Retinal pigment epithelial cell (primary cell): ENCODE results near the gene GPX3.

ENCODE experiments used
- DNase-seq: peaks from one replicate; pipeline ENCODE4 v3.0.0-alpha.2; 2010; ENCODE audit warnings: low read depth
- H3K4me3 ChIP-seq: 2 replicates; pipeline ENCODE4 v1.5.1; 2011; ENCODE audit warnings: mild to moderate bottlenecking, low read length, control low read depth, moderate library complexity
- TF ChIP-seq, protein P1 (sequence below): conservative IDR thresholded peaks from 2 replicates; pipeline ENCODE4 v1.5.1; 2011; ENCODE audit warnings: low read depth, low read length, control low read depth, inconsistent platforms

Gene GPX3

GRCh38 chr5:151051066-151051930 lies 30.9 kb downstream of the GPX3 start:
- no peak overlapping the region for H3K4me3 ChIP-seq
- DNase-seq, result peak; percentile 29
- TF ChIP-seq, protein P1, sequence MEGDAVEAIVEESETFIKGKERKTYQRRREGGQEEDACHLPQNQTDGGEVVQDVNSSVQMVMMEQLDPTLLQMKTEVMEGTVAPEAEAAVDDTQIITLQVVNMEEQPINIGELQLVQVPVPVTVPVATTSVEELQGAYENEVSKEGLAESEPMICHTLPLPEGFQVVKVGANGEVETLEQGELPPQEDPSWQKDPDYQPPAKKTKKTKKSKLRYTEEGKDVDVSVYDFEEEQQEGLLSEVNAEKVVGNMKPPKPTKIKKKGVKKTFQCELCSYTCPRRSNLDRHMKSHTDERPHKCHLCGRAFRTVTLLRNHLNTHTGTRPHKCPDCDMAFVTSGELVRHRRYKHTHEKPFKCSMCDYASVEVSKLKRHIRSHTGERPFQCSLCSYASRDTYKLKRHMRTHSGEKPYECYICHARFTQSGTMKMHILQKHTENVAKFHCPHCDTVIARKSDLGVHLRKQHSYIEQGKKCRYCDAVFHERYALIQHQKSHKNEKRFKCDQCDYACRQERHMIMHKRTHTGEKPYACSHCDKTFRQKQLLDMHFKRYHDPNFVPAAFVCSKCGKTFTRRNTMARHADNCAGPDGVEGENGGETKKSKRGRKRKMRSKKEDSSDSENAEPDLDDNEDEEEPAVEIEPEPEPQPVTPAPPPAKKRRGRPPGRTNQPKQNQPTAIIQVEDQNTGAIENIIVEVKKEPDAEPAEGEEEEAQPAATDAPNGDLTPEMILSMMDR, result peak; percentile 98

DNA sequence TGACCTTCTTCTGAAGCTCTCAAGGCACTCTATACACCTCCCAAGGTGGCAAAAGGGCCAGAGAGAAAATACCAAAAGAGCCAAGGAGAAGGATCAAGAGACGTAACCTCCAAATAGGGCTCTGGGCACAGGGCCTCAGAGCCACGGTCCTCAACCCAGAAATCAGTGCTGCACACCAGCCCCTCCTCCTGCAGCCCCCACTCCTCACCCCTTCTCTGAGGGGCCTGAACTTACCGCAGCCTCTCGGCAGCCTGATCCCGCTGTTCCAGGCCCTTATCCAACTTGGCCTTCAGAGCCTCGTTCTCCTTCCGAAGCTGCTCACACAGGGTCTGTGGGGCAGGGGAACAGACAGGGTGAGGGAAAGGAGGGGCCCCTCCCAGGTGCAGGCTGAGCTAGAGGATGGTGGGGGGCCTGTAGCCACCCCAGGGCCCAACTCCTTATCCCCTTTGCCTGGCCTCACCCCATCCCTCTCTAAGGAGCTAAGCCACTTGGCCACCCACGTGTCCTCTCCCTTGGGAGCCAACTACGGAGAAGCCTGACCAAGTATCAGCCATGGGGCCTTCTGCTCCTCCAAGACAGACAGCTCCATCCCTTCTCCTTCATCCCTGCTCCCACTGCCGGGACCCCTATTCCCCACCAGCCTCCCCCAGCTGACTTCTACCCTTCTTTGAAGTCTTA lies 31.7 kb downstream of the GPX3 start:
- TF ChIP-seq, protein P1, result no peak
- no peak for DNase-seq
- no peak overlapping the region for H3K4me3 ChIP-seq

GRCh38 chr5:151052836-151053235 lies 32.4 kb downstream of the GPX3 start:
- DNase-seq, result no peak
- H3K4me3 ChIP-seq, result no peak overlapping the region
- TF ChIP-seq, protein P1, result no peak

DNA sequence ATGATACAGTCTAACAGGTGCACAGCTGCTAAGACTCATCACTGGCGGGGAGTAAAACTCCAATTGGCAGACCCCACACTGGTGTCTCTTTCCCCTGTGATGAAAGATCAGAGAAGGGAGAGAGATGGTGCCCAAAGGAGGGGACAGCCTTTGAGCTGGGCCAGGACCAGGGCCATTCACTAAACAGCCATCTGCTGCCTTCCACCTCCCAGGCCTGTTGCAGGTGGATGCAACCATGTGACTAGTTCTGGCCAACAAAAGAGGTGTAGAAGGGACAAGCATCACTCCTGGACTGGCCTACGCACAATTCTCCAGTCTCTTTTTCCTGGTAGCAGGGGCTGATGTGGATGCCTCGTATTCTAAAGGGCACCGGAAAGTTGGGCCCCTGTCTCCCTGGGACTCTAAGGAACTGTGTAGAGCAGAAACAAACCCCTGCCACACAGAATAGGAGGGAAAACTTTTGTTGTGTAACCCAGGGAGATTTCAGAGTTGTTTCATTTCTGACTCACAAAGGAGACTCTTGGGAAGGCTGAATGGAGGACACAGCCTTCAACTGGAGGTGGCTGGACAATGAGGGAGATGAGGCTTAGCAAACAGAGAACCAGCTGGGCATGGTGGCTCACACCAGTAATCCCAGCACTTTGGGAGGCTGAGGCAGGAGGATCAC lies 33.5 kb downstream of the GPX3 start:
- DNase-seq, result no peak
- no peak overlapping the region for H3K4me3 ChIP-seq
- TF ChIP-seq, protein P1, result no peak

DNA sequence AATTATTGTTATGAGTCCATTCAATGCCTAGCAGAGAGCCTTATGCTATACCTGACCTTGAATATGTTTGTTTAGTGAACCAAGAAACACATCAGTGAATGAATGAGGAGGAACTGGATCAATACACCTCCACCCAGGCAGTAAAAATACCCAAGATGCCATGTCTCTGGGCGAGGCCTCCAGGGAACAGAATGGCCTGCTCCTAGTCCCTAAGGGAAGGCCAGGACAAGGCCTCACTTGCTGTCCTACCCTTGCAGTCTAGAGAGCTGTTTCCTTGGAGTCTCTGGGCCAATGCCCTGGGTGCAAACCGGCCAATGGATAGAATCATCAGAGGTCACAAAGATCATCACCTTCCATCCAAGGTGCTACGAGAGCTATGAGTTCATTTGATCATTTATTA lies 34.3 kb downstream of the GPX3 start:
- TF ChIP-seq, protein P1, result no peak
- no peak overlapping the region for H3K4me3 ChIP-seq
- no peak for DNase-seq

GRCh38 chr5:151055336-151055735 lies 34.9 kb downstream of the GPX3 start:
- DNase-seq, result no peak
- TF ChIP-seq, protein P1, result no peak
- H3K4me3 ChIP-seq, result no peak overlapping the region
